ENCODE measurements around the gene MPO.

- TF ChIP-seq PREB (CRISPR knock-in tag; IDR thresholded peaks at IDR 0.05; ENCODE audit: borderline replicate concordance) (no peak), ATF2 (CRISPR knock-in tag; IDR thresholded peaks at IDR 0.05; ENCODE audit: borderline replicate concordance, low read depth) (no peak), CTCF (IDR thresholded peaks at IDR 0.05) (no peak), MAX (CRISPR knock-in tag; IDR thresholded peaks at IDR 0.05) (no peak), RELA (CRISPR knock-in tag; IDR thresholded peaks at IDR 0.05; ENCODE audit: borderline replicate concordance) (no peak), ZBTB43 (CRISPR knock-in tag; IDR thresholded peaks at IDR 0.05) (no peak), NR2C2 (CRISPR knock-in tag; IDR thresholded peaks at IDR 0.05) (no peak), SP1 (CRISPR knock-in tag; conservative IDR thresholded peaks at IDR 0.05) (no peak), ATF3 (CRISPR knock-in tag; conservative IDR thresholded peaks at IDR 0.05) (no peak), ATF1 (CRISPR knock-in tag; IDR thresholded peaks at IDR 0.05) (no peak), USF1 (CRISPR knock-in tag; IDR thresholded peaks at IDR 0.05) (no peak)
Observed at GRCh38 chr17:58279736-58280479, 827 bp downstream of the MPO start.
